ENCODE results near the gene HSFX2. TPM values are rescaled to one million over a fixed set of nuclear protein-coding genes. Genes with fewer than 3 reads are reported as not detected.
"Not testable (repeated sequence)": the region's sequence is repeated elsewhere in the genome, so short reads cannot be mapped to it uniquely, and the experiment has no call there.

HSFX2 gene
- total RNA-seq, 1 experiment from 2014 or later = 0.96 TPM

DNA sequence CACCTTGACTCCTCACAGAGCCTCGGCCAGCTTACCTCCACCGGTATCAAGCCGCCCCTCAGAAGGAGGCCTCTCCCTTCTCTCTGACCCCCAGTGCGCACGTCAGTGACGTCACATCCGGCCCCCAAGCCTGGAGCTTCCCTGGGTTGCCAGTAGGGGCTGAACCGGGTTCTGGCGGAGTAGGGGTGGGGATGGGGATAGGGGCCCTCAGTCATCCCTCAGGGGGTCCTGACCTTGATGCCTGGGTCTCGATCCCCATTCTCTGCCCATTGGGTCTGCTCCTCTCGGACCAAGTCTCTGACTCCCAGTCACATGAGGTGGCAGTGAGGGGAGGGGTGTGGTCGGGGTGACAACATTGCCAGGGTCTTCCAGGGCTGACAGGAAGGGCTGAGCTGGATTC lies 7.8 kb downstream of the HSFX2 start, which contains the start of gene MAGEA9B:
MAGEA9B (minus strand) TSS at position 101 of the 400 bp plus-strand sequence. CDS start 4,280 bp downstream, outside the sequence.
- DNase-seq (ENCODE audit: low read depth) = not testable (repeated sequence)

DNA sequence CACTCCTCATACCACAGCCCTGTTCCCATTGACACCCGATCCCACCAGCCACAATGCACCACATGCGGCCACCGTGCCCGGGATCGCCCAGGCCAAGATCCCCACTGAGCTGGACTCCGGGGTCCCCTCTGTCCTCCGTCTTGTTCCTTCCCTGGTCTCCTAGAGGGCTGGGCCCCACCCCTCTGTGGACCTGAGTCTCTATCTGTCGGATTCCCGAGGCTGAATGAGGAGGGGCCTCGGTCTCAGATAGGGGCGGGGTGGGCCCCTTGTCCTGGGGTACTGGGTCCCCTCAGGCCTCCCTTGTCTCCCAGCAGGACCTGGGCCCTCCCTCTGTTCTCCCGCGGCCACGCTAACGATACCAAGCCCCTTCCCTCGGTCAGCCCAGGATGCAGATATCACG lies 9.5 kb downstream of the HSFX2 start:
- not testable (repeated sequence) for DNase-seq (ENCODE audit: low read depth)

DNA sequence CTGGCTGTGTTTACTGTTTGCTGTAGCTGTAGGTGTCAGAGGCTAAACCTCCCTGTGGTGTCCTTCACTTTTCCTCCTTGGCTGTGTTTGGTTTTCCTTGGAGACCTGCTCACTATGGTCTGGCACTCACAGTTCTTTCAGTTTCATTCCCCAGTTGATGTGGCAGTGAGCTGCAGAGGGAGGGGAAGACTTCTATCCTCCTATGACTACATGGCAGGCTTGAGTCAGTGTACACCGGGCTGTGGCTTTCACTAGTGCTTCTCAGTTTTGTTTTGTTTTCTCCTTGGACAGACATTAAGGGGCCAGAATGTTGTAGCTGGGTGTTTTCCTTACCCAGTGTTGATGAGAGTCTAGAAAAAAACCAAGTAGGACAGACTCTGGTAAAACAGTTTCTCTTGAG lies 21.7 kb downstream of the HSFX2 start:
- DNase-seq (ENCODE audit: low read depth) = not testable (repeated sequence)

DNA sequence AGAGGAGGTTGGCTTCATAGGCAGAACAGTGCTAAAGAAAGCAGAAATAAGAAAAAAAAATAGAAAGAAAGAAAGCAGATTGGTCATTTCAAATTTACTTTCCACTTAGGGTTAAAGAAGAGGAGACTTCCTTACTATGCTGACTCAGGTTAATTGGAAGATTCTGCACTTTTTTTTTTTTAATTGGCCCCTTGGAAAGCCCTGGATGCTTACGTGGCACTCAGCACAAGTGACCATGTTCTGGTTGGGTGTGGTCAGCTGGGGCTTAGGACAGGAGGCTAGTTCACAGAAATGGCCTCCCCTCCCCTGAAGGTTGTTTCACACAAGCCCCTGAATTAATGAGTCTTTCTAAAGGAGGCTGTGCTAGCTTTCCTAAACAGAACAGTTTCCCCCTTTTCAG lies 22.4 kb downstream of the HSFX2 start:
- DNase-seq (ENCODE audit: low read depth) = peak; percentile 3

DNA sequence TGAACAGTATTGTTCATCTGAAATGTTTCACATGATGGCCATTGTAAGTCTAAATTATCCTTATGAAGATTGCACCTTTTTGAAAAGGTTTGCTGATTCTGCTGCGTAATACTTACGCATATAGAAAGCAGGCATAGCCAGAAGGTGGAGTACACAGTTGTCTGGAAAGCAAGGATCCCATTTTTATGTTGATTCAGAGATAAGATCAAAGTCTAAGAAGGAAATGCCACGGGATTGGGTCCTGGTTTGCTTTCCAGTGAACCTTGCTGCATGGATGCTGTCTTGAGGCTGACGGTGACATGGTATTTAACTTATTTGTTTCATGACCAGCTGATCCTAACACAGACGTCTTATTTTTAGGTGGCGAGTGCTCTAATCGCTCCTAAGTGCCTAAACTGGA lies 23.3 kb downstream of the HSFX2 start:
- no peak for DNase-seq (ENCODE audit: low read depth)

DNA sequence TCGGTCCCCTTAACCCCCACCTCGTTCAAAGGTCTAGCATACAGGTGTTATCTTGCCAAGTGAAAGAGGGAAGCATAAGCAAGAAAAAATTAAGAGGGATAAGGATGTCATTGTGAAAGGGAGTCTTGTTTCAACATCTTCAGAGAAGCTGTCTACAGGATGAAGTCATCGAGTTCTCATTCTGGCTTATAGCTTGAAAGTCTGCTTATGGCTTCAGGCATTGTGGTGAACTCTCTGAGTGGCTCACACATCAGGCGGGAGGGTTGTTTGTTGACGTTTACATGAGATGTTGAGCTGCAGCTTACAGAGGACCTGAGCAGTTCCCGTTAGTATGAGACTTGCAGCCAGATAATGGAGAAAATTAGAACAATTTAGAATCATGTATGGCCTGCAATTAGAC lies 24.4 kb downstream of the HSFX2 start:
- peak; percentile 73 for DNase-seq (ENCODE audit: low read depth)

DNA sequence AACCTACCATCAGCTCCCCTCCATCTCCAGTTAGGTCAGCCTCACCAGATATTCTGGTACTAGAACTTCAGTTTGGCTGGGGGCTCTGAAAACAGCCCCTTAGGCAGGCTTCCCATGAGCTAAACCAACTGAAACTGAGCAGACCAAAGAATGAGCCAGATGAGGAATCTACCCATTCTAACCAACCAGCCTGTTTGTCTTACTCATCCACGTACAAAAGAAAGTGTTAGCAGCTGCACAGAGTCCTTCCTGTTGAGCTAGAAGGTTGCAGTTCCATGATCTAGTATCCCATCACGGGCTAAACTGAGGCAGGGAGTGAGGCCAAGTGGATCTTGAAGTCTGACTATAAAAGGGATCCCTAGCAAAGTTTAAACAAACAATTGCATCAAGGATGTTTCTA lies 25.3 kb downstream of the HSFX2 start:
- no peak for DNase-seq (ENCODE audit: low read depth)

DNA sequence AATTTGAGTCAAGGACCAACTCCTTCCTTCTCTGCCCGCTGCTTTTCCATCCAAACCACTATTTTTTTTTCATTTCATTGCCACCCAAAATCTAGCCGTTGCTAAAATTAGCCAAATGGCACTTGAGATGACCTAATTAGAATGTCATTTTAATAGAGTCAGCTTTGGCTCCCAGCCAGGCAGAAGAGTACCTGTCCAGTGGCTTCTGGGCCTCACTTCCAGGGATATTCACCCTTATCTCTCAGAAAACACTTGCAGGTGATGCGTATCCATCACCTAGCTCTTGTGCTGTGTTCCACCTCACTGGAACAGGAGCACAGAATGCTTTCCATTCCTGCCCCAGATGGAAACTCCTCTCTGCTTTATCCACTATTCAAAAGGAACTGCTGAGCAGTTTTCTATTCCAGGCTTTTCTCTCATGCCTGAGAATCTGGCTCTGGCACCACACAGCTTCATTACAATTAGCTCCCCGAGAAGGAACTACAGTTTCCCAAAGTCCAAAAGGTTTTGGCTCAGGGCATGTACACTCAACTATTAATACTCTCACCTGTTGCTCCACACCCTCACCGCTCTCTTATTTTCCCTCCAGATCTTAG lies 26.3 kb downstream of the HSFX2 start:
- DNase-seq (ENCODE audit: low read depth) = no peak

DNA sequence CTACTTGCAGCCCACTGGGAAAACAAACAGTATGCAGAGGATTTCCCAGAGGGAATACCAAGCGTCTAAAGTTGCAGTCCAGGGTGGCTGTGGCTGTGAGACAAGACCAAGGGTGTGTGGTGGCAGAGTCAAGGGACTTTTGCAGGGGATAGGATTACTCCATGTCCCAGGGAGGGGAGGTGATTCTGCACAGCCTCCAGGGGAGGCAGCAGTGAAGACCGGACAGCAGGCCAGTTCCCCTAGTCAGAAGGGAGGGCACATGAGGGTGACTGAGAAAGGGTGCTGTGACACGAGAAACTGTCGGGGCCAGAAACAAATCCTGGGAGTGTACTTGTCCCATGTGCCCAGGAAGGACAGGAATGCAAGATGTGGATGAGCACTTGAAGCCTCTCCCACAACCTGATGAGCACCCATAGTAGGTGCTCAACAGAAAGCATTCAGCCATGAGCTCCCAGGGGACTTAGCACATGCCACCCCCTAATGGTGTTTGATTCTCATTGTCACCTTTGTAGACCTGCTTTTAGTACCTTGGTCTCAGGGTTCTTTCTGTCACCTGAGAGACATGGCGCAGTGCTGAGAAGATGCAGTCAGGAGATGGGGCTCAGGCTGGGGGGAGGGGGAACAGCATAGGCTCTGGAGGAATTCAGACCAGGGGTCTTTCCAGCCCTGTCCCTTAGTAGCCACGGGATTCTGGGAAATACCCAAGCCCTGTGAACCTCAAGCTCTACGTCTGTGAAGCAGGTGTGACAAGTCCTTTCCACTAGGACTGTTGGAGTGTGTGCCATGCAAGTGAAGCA lies 27.3 kb downstream of the HSFX2 start:
- no peak for DNase-seq (ENCODE audit: low read depth)

DNA sequence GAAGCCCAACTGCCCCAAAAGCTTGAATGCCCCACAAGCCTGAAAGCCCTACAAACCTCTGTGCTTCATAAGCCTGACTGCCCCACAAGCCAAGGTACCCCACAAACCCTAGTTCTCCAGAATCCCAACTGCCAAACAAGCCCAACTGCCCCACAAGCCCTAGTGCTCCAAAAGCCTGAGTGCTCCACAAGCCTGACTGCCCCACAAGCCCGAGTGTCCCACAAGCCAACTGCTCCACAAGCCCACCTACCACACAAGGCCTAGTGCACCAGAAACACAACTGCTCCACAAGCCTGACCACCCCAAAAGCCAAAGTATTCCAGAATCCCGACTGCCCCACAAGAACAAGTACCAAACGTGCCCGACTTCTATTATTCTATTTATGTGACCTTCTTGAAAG lies 31.8 kb downstream of the HSFX2 start:
- no peak for DNase-seq (ENCODE audit: low read depth)

DNA sequence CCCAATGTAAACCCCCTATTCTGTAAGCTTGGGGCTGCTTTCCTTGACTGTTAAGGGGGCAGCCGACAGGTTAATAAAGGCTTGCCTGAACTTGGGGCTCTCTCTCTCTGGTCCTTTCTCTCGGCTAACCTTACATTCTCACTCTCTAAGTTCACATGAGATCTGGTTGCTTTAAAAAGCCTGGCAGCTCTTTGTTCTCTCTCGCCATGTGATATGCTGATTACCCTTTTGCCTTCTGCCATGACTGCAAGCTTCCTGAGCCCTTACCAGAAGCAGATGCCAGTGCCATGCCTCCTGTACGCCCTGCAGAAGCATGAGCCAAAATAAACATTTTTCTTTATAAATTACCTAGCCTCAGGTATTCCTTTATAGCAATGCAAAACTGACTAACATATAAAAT lies 39.9 kb downstream of the HSFX2 start:
- not testable (repeated sequence) for DNase-seq (ENCODE audit: low read depth)

DNA sequence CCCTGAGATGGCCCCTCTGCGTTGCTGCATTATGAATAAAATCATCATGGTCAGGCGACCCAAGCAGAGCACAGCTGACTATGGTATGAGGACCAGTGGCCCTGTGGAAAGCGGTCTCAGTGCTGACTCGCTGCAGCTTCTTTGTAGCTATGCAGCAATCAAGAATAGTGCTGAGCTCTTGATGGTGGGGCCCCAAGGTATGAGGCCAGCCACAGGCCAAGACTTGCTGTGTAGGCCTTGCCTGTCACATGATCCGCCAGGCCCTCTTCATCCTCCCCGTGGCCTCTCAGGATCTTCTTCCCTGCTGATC lies 43.2 kb downstream of the HSFX2 start:
- DNase-seq (ENCODE audit: low read depth) = not testable (repeated sequence)

DNA sequence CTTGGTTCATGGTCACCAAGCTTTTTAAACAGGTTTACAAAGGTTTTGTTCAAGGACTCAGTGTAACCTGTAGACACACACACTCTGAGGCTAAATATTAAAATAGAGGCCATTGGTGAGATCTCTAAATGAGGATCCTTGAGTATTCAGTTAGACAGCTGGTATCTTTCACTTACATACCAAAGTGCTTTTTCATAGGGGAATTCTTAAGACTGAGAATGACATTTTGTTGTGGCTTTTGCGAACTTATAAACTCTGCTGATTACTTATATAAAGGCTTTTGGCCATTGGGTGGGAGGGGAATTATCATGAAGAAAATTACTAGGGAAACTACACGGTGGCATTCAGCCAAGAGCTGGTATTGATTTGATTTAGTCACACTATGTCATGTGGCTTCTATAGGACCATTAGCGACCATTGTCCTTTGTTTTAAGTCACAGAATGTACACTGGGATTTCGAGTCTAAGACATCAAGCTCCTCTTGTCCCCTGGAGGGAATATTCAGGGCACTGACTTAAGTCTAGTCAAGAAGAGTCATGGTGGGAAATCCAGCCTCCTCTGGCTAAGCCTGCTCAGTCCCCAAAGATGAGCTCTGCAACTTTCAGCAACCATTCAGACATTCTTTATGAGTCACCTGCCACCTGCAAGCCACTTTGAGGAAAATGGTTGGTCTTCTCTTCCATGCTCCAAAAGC lies 43.7 kb downstream of the HSFX2 start:
- not testable (repeated sequence) for DNase-seq (ENCODE audit: low read depth)

DNA sequence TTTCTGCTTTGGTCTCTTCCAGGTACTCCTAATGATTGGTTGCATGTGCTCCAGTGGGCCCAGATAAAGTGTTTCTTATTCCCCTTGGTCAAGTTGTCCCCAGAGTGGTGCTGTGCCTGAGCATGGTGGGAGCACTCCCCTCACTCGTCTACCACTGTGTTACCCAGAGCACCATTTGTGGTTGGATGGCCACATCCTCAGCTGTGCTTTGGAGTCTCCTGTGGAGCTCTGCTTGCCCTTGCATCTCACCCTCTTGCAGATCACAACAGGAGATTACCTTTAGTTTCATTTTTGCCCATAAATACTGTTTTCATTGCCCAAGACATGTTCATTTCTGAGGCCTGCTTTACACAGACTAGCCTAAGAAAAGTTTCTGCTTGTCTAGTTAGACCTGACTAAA lies 44.7 kb downstream of the HSFX2 start:
- not testable (repeated sequence) for DNase-seq (ENCODE audit: low read depth)

DNA sequence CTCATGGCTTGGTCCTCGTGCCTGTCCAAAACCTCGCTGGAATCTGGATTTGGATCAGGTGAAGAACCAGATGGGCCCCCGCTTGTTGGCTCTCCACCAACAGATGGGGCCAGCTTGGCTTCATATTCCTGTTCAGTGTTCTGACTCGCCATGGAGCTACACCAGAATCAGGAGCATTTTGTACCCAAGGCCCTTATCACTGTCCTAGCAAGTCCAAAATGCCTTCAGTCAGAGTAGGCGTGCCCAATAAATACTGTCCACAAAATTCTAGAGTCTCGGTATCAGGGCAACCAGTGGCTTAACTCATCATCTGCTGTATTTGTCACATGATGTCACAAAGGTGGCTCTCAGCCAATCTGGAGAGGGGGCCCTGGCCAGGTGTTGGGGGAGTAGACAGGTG lies 45.4 kb downstream of the HSFX2 start, which contains the start of gene HSFX3:
HSFX3 (minus strand) TSS at position 224 of the 400 bp plus-strand sequence; CDS start at position 152, 72 bp downstream.
- not testable (repeated sequence) for DNase-seq (ENCODE audit: low read depth)

DNA sequence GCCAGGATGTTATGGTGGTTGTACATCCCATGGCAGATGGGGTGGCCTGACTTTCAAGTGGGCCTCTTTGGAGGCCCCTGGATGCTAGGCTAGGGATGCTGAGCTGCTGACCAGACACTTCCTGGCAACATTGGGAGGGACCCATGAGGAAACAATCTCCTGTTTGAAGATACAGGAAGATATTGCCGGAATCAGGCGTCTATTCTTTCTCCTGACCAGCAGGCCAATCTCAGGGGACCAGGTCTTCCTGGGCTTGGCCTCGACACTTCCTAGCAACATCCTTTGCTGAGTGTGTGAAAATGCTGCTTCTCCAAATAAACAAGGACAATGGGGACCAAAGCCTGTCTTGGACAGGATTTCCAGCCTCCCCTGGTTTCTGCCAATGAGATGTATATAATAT lies 47.3 kb downstream of the HSFX2 start:
- DNase-seq (ENCODE audit: low read depth) = not testable (repeated sequence)

DNA sequence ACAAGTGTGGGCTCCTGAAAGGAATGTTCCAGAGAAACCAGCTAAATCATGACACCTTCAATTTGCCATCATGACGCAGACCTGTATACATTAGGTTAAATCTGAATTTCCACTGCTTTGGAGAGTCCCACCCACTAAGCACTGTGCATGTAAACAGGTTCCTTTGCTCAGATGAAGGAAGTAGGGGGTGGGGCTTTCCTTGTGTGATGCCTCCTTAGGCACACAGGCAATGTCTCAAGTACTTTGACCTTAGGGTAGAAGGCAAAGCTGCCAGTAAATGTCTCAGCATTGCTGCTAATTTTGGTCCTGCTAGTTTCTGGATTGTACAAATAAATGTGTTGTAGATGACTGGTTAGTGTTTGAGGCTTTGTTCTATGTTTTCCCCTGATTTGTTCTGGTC lies 48.2 kb downstream of the HSFX2 start:
- not testable (repeated sequence) for DNase-seq (ENCODE audit: low read depth)

DNA sequence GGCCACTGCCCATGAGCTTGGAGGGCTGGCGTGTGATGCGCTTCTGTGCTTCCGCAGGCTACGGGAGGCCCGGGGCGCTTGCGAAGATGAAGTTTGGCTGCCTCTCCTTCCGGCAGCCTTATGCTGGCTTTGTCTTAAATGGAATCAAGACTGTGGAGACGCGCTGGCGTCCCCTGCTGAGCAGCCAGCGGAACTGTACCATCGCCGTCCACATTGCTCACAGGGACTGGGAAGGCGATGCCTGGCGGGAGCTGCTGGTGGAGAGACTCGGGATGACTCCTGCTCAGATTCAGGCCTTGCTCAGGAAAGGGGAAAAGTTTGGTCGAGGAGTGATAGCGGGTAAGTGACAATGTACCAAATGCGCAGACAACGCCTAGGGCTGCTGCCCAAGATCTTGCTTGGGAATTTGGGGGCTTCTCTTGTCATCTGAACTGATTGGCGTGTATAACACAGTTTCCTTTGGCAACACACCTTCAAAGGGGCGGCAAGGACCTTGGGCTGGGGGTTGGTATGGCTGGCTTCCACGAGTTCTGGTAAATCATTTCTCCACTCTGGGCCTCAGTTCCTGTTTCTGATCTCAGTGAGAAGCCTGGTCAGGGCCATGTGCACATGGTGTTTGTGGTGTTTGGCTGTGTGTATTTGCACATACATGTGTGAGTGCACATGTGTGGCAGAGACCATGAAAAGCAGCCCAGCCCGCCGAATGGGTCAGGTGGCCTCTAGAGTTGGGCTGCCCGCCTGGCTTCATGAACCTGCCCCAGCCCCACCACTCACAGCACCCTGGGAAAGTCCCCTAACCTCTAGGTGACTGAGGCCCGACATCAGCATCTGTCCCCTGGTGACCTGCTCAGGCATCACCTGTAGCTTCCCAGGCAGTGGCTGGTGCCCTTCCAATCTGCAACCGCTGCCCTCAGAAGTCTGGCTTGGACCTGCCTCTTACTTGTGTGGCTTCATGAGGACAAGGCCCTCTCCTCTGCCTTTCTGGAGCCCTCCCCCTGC lies 49.3 kb downstream of the HSFX2 start:
- DNase-seq (ENCODE audit: low read depth) = not testable (repeated sequence)

All from RPMI7951 (cell line).